Thyroid gland (tissue), 4 donors: Measurements from ENCODE around the gene SHOC2. TPM values are rescaled to one million over a fixed set of nuclear protein-coding genes. Genes with fewer than 3 reads are reported as not detected.

Source experiments
- DNase-seq, 2 donors: peaks; one replicate each; pipeline ENCODE4 v3.0.0-alpha.2; 2019
- H3K27ac ChIP-seq, 3 donors: fragments of 200-600 bp; sonication (generic); 1 replicate in 2 of 3; 2 replicates in 1 of 3; pipeline ENCODE4 v1.5.1; 2016 to 2019; ENCODE audit warnings: mild to moderate bottlenecking in 1 of 3, moderate library complexity in 1 of 3
- H3K27me3 ChIP-seq: fragments of 200-600 bp; sonication (generic); one replicate; pipeline ENCODE4 v1.5.1; 2019
- H3K36me3 ChIP-seq, 2 donors: fragments of 200-600 bp; sonication (generic); one replicate each; pipeline ENCODE4 v1.5.1; 2016 to 2019
- H3K4me1 ChIP-seq, 2 donors: fragments of 200-600 bp; sonication (generic); one replicate each; pipeline ENCODE4 v1.5.1; 2017 to 2019
- H3K4me3 ChIP-seq, 3 donors: fragments of 200-600 bp; sonication (generic); replicated peaks in 1 of 3; 1 replicate in 2 of 3; 2 replicates in 1 of 3; pipeline ENCODE4 v1.5.1; 2016; ENCODE audit warnings: mild to moderate bottlenecking in 1 of 3
- H3K9me3 ChIP-seq: fragments of 200-600 bp; sonication (generic); one replicate; pipeline ENCODE4 v1.5.1; 2017
- POLR2A ChIP-seq, 2 donors: fragments of 450-650 bp; IDR thresholded peaks; one replicate each; pipeline ENCODE4 v1.6.1; 2017; ENCODE audit warnings: antibody characterized with exemption in 2 of 2, mild to moderate bottlenecking in 2 of 2, moderate library complexity in 1 of 2
- WGBS, 2 donors: methylation state at CpG; one replicate each; pipeline ENCODE4 v1.1.5; 2017; 5-methylcytosine and 5-hydroxymethylcytosine counted together
- intact Hi-C: fragments of 100-400 bp; cut with DNase I; formaldehyde crosslinking; loops from one replicate; pipeline ENCODE4 v1.15.1; 2023
- total RNA-seq, 4 donors: library from RNA; depleted of rRNA; stranded (reverse); fragments of >200 nt; gene quantifications; one replicate each; pipeline ENCODE4 v1.2.3, GENCODE V29; 2016
- TF ChIP-seq, protein P1 (sequence below), 6 experiments: fragments of 200-600 bp in 3 of 6; fragments of 450-650 bp in 3 of 6; sonication (generic) in 3 of 6; IDR thresholded peaks; one replicate each; pipeline ENCODE4 v1.5.1; 2016 to 2019; ENCODE audit warnings: antibody characterized with exemption in 6 of 6, mild to moderate bottlenecking in 2 of 6, inconsistent platforms in 1 of 6, moderate library complexity in 1 of 6

SHOC2 gene
- total RNA-seq, 4 donors from 2014 or later = 62.2 to 96.2 (median 71.1) TPM

DNA sequence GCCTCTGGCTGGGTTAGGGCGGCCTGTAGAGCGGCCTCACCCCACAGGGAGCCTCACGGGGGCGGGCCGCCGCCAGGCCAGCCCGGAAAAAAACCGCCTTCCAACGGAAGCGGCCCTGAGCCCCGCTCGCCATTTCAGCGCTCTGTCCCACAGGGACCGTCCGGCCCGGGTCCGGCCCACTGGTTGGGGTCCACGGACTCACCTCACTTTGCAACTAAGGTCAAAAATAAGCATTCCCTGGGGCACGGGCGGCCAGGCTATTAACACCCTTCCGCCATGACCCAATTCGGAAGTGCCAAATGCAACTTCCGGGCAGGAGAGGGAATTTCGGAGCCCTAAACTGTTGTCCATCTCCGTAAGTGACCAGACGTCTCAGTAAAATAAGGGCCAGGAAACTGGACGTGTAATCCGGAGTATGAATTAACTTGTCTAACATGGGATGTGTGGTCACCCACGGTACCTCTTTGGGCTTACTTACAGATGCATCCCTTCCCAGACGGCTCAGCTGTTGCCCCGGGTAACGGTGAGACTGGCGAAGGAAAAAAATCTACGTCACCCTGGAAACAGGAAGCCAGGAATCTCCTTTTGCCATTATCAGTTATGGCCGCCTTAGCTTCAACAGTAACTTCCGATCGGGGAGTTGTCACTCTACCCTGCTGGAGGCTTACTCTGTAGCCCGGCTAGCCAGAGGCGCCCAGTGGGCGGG, 608 bp upstream of the SHOC2 start, which contains the start of gene BBIP1:
Gene BBIP1, minus strand, starts transcription at position 538 of the 706 bp plus-strand sequence. CDS start 1,023 bp downstream, outside the sequence.
- Histone ChIP-seq H3K36me3 (no peaks in the 10 kb centered on the region), H3K4me1 (peaks cover 47 to 56% of the 10 kb centered on the region in 2 donors), H3K27ac (peak within 1 kb of the TSS; percentile 98 to 99 (median 99)), H3K4me3 (peak within 1 kb of the TSS; percentile 77 to 80 (median 79)), H3K27me3 (no peaks in the 10 kb centered on the region), H3K9me3 (no peaks in the 10 kb centered on the region)
- DNase-seq = no peak
- 1% methylated on average over 21 to 34 of the region's 40 CpGs for WGBS, 2 donors
- intact Hi-C loops = no loop called here
- TF ChIP-seq, protein P1, sequence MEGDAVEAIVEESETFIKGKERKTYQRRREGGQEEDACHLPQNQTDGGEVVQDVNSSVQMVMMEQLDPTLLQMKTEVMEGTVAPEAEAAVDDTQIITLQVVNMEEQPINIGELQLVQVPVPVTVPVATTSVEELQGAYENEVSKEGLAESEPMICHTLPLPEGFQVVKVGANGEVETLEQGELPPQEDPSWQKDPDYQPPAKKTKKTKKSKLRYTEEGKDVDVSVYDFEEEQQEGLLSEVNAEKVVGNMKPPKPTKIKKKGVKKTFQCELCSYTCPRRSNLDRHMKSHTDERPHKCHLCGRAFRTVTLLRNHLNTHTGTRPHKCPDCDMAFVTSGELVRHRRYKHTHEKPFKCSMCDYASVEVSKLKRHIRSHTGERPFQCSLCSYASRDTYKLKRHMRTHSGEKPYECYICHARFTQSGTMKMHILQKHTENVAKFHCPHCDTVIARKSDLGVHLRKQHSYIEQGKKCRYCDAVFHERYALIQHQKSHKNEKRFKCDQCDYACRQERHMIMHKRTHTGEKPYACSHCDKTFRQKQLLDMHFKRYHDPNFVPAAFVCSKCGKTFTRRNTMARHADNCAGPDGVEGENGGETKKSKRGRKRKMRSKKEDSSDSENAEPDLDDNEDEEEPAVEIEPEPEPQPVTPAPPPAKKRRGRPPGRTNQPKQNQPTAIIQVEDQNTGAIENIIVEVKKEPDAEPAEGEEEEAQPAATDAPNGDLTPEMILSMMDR (IDR thresholded peaks at IDR 0.05) = peak in 1 of 6 experiments; percentile 11
- TF ChIP-seq POLR2A (IDR thresholded peaks at IDR 0.05) = peak in 1 of 2 donors; percentile 76

DNA sequence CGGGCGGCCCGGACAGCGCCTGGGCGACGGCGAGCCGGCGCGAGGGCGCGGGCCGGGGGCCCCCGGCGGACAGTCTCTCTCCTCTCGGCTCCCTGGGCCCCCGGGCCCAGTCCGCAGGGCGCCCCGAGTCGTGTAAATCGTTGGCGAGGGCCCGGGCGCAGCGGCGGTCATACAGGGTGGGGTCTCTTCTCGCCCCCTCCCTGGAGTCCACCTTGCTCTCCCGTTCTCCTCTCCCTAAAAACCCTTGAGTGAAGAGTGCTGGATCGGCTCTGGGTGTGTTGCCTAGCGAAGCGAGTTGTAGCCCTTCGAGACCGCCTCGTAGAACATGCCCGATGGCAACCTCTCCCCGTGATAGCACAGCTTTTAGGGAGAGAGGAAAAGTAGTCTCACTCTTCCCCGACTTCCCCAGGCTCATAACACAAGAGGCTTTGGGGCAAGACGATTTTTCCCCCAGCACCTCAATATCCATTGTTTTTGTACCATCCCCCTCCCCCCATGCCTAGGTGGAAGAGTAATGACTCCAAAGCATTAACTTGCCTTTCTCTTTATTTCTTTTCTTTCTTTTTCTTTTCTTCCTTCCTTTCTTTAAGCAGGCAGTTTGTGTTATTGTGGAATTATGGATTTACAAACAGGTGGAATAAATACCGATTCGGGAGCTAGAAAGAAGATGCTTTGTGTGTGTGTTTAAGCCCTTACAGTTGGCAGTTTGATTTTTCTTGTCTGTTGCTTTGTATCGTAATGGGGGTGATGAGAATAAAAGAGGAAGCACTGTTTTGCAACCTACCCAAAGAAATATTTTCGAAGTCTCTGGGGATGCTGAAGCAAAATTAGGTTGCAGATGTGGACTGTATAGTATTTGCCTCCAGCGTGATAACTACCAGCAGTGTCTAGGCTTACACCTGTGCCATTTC, 822 bp downstream of the SHOC2 start:
- peaks cover 40 to 48% of the 10 kb centered on the region in 2 donors for H3K4me1 ChIP-seq
- TF ChIP-seq, protein P1 (IDR thresholded peaks at IDR 0.05) = no peak
- no peak for TF ChIP-seq POLR2A (IDR thresholded peaks at IDR 0.05)
- intact Hi-C loops = no loop called here

DNA sequence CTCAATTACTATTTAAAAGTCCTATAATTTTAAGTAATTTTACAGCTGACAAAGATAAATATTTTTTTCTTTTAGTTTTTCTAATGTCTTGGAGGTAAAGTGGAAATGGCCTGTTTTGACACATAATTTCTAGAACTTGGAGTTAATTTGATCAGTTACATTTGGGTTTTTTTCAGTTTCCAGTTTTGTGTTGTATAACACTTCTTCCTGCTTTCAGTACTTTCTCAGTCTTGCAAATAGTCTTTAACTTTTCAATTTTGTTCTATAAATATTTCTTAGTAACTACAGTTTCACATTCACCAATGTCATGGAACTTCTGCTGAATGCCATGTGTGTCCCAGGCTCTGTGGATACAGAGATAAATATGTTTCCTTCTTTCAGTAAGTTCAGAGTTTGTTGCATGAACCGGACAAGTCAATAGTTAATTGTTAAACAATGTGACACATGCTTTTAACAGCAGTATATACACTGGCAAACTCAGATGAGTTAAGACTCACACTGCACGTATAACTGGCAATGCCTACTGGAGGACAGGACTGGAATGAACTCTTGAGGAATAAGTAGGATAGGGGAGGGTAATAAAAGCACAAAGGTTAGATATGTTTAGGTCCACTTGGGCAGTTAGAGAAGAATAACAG, 4.6 kb downstream of the SHOC2 start:
- Histone ChIP-seq H3K9me3 (no peaks in the 10 kb centered on the region), H3K27ac (no peak overlapping the region), H3K27me3 (no peaks in the 10 kb centered on the region), H3K4me3 (no peak overlapping the region), H3K4me1 (peaks cover 23 to 33% of the 10 kb centered on the region in 2 donors), H3K36me3 (no peaks in the 10 kb centered on the region)
- no peak for DNase-seq
- TF ChIP-seq POLR2A (IDR thresholded peaks at IDR 0.05) = no peak
- intact Hi-C loops = no loop called here
- WGBS, 2 donors = 59 to 61% methylated on average over 2 of the region's 2 CpGs

More for the DNA sequence above, 822 bp downstream of the SHOC2 start:
- Histone ChIP-seq H3K36me3 (no peaks in the 10 kb centered on the region), H3K4me3 (peak overlapping the region; percentile 49 to 79 (median 77)), H3K27me3 (no peaks in the 10 kb centered on the region), H3K9me3 (no peaks in the 10 kb centered on the region), H3K27ac (peak overlapping the region; percentile 93 to 99 (median 94))
- DNase-seq = peak; percentile 51 to 56
- 1% methylated on average over 15 to 16 of the region's 44 CpGs for WGBS, 2 donors

DNA sequence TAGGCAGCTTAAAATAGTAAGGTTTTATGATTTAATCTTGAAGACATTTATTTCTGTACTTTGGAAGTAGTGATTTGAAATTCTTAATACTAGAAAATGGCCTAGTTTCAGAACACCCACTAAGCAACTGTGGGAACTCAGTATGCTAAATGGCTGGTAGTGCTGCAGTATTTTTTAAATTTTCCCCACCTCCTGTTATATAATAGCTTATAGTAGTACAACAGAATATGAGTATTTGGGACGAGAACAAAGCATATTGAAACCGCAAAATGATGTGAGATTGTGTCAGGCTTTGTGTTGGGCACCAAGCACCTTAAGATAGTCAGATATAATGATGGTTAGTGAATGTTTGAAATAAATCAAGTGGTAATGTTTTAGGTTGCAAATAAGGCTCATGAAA, 8.1 kb downstream of the SHOC2 start:
- Histone ChIP-seq H3K9me3 (no peaks in the 10 kb centered on the region), H3K4me1 (peaks cover 45 to 46% of the 10 kb centered on the region in 2 donors), H3K27ac (no peak overlapping the region), H3K36me3 (no peaks in the 10 kb centered on the region), H3K27me3 (no peaks in the 10 kb centered on the region), H3K4me3 (no peak overlapping the region)
- intact Hi-C loops = no loop called here
- DNase-seq = no peak
- WGBS, 2 donors = 95 to 96% methylated on average over 2 of the region's 2 CpGs
- no peak for TF ChIP-seq POLR2A (IDR thresholded peaks at IDR 0.05)
- TF ChIP-seq, protein P1 (IDR thresholded peaks at IDR 0.05) = no peak

DNA sequence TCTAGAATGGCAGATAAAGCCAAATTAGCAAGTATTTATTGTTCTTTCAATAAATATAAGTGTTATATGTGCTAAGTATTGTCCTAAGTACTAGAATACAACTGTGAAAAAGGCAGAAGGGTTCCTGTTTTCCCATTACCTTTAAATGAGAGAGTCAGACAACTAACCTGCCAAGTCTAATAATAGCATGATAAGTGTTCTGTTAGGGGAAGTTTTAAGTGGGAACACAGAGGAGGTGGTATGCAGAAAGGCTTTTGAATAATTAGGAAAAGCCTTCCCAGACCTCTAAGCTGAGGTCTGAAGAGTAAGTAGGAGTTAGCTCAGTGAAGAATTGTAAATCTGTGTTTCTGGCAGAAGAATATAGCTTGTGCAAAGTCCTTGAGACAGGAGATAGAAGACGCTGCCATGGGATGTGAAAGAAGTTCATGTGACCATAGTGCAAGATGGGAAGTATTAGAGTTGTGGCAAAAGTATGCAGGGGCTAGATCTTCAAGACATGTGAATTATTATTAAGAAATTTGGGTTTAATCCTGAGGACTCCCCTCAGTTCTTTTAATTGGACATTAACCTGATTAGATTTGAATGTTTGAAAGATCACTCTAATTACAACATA, 12.5 kb downstream of the SHOC2 start:
- intact Hi-C loops = no loop called here
- no peaks in the 10 kb centered on the region for H3K36me3 ChIP-seq
- peaks cover 38 to 39% of the 10 kb centered on the region in 2 donors for H3K4me1 ChIP-seq
- peak overlapping the region; percentile 57 to 84 (median 62) for H3K27ac ChIP-seq
- TF ChIP-seq POLR2A (IDR thresholded peaks at IDR 0.05) = no peak
- TF ChIP-seq, protein P1 (IDR thresholded peaks at IDR 0.05) = no peak
- H3K27me3 ChIP-seq = no peaks in the 10 kb centered on the region
- no peaks in the 10 kb centered on the region for H3K9me3 ChIP-seq
- WGBS, 2 donors = 68 to 80% methylated on average over 1 of the region's 1 CpG
- H3K4me3 ChIP-seq = no peak overlapping the region
- DNase-seq = no peak
